Skeletal muscle cell (primary cell): ENCODE data around the gene TMEM18.
A peak's percentile ranks its signal among the peaks of the same experiment; 100 is the strongest.
"Not testable (repeated sequence)": the region's sequence is repeated elsewhere in the genome, so short reads cannot be mapped to it uniquely, and the experiment has no call there.

Experiments
- DNase-seq: peaks from one replicate; pipeline ENCODE4 v3.0.0-alpha.2; 2010; ENCODE audit warnings: low read depth
- H3K4me3 ChIP-seq: 2 replicates; pipeline ENCODE4 v1.5.1; 2011; ENCODE audit warnings: low read depth, mild to moderate bottlenecking, control low read depth, low read length, moderate library complexity

The TMEM18 gene

DNA sequence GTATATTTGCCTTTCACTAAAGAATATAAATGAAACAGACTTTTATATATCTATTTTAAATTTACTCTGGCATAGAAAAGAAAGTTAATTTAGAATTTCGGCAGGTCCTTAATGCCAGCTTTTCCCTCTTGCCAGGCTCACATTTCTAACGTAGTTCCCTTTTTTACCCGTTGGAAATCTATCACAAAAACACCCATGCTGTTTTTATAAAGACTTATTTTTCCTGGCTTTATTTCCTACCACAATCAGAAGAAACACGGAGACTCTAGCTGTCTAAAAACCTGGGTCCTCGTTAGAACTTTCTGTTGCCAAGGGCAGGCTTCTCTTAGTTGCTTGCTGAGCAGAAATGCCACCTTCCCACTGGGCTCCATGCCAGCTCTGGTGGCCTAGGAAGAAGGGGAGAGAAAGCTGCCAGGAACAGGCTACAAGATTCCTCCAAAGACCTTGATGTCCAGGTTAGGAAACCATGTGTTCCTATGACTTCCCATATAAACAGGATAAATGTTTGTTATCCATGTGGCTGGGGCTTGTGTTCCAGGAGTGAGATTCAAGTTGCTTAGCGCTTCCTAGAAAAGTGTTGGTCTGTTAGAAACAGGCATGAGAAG, 17.8 kb upstream of the TMEM18 start:
- no peak overlapping the region for H3K4me3 ChIP-seq
- no peak for DNase-seq

DNA sequence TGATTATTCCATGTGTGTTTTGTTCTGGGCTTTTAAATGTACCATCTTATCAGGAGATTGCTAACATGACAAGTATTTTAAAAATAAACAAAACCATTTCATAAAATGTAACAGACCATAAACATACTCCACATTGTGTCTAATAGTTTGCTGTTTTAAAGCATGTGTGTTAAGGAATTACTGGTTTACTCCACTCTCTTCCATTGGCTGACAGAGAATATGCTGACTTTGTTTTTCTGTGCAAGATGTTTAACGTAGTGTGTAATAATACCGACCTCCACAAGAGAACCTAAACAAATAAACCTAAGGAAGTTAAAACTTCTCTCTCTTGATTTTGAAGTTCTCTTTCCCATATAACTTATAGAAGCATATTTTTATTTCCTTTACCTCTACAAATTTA, 17.0 kb upstream of the TMEM18 start:
- H3K4me3 ChIP-seq = no peak overlapping the region
- DNase-seq = no peak

DNA sequence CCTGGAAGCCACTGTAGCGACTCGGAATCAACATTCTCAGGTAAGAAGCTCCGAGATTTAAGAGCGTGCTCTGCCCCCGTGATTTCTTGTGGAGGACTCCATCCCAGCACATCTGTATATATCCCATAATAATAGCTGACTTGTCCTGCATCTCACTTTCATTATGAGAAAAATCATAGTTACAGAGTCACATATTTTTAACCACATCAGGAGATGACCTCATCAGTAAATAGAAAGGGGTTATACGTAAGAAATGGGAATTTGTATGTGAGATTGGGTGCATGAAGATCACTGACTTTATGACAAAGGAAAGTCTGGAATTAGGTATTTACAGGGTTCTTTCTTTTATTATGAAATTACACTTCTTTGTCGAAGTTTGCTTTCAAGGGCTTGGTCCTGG, 16.4 kb upstream of the TMEM18 start:
- DNase-seq = no peak
- H3K4me3 ChIP-seq = no peak overlapping the region

- no peak for DNase-seq
- H3K4me3 ChIP-seq = no peak overlapping the region
Observed at GRCh38 chr2:692767-693166, 15.6 kb upstream of the TMEM18 start.

DNA sequence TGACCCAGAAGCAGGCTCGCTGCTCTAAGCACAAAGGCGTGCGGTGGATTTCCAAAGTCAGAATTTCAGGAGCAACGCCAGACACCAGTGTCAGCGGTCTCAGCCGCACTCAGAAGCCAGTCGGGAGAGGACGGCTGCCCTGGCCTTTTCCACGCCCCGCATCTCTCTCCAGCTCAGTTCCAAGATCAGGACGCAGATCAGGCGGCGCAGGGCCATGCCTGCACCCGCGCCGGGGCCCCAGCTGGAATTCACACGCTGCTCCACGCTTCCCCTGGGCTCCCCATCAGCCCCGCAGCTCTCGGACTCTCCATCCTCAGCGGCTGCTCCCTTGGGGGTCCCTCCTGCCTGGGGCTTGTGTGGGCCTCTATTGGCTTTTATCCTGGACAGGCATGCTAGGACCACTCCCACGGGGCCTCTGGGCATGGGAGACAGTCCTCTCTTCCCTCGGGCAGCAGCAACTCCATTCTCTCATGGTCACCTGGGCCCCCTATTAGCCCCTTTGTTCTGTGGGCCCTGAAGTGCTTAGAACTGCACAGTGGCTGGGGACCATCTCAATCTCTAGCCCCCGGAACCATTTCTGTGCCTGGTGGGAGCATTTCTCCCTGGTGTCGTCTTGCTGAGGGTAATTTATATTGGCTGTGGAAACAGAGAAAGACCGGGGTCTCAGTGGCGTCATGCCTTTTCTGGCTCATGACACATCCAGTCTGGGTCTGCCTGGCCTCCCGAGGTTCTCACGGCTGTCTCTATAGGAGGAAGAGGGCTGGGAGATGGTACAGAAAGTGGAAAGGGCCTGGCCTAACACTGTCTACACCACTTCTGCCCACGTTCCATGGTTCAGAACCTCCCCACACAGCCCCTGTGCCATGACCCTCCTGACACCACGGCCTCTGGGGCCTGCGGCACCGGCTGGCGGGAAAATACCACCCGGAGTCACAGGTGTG, 14.9 kb upstream of the TMEM18 start:
- no peak for DNase-seq

DNA sequence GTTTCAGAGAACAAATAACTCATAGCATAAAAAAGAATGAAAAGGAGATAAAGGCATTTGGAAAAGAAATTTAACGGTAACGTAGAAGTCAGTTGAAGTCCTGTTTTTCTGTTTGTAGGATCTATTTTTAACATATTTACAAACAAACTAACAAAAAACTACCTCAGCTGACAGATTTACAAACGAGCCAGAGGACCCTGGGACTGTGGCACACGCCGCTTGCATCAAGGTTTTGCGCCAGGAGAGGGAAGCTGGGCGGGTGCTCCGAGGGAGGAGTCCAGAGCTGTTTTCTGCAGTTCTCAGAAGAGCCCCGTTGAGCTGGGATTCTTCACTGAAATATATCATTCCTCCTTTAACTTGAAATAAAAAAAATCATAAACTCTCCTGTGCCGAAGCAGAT, 13.6 kb upstream of the TMEM18 start:
- DNase-seq = no peak
- no peak overlapping the region for H3K4me3 ChIP-seq

More for the DNA sequence above, 14.9 kb upstream of the TMEM18 start:
- no peak overlapping the region for H3K4me3 ChIP-seq

- H3K4me3 ChIP-seq = no peak overlapping the region
- no peak for DNase-seq
Observed at GRCh38 chr2:689877-690510, 12.8 kb upstream of the TMEM18 start.

GRCh38 chr2:689237-689636, 12.0 kb upstream of the TMEM18 start:
- no peak for DNase-seq
- H3K4me3 ChIP-seq = no peak overlapping the region

- no peak overlapping the region for H3K4me3 ChIP-seq
- no peak for DNase-seq
Observed at GRCh38 chr2:688504-689076, 11.4 kb upstream of the TMEM18 start.

DNA sequence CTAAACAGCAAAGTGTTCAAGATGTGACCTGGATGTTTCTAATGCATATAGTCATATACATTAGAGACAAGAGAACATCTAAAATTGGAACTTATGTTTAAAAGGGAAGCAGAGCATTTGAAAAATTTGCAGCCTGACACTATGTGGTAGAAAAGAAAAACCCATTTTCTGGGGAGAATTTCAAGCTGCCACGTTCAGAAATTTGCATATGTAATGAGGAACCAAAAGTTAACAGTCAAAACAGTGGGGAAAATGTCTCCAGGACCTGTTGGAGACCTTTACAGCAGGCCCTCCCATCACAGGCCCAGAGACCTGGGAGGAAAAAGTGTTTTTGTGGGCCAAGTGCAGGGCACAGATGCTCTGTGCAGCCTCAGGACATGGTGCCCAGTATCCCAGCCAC, 8.2 kb upstream of the TMEM18 start:
- H3K4me3 ChIP-seq = no peak overlapping the region
- no peak for DNase-seq

- not testable (repeated sequence) for DNase-seq, H3K4me3 ChIP-seq
Observed at GRCh38 chr2:684913-685312, 7.7 kb upstream of the TMEM18 start.

DNA sequence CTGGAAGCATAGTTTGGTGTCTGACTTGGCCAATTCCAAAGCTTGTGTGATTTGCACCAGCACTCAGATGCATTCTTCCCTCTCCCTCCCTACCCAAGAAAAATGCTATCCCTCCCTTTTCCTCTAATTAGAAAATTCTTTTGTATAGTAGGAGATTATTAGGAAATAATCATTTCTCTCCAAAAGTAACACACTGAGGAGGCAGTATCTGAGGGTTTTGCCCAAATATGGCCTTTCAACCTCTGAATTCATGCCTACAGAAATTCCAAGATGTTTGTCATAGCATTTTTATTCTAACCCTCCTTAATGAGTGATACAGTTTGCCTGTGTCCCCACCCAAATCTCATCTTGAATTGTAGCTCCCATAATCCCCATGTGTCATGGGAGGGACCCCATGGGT, 5.0 kb upstream of the TMEM18 start:
- no peak overlapping the region for H3K4me3 ChIP-seq
- no peak for DNase-seq

DNA sequence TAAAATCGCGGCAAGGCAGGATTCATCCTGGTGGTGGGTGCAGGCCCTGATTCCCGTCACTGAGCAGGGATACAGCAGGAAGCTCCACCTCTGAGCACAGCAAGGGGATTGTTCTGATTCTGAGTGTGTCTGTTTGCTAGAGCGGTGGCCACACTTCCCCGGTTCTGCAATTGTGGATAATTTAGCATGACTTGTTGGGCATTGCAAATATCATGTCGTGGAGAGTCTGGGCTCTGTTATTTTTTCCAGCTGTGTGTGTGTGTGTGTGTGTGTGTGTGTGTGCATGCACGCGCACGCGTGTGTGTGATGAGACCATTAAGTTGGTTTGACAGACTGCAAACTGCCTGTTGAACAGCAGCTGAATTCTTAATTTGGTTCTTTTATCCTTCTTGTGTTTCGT, 4.1 kb upstream of the TMEM18 start:
- no peak overlapping the region for H3K4me3 ChIP-seq
- DNase-seq = no peak

GRCh38 chr2:680496-680895, 3.3 kb upstream of the TMEM18 start:
- H3K4me3 ChIP-seq = no peak overlapping the region
- DNase-seq = no peak

DNA sequence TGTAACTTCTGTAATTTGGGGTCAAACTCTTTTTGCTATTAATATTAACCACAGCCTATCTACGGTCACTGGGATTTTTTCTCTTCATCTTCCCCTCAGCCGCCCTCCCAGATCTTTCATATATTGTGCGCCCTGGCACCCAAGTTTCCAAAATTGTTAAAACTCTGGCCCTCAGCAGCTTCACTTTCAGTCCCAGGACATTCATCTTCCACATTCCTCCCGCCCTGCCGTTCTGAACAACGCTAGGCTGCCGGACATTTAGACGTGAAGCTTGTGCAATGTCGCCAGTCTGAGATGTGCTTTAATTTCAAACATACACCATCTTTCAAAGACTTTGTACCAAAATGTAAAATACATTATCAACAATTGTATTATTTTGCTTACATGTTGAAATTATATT, 1.8 kb upstream of the TMEM18 start:
- H3K4me3 ChIP-seq = no peak overlapping the region

DNA sequence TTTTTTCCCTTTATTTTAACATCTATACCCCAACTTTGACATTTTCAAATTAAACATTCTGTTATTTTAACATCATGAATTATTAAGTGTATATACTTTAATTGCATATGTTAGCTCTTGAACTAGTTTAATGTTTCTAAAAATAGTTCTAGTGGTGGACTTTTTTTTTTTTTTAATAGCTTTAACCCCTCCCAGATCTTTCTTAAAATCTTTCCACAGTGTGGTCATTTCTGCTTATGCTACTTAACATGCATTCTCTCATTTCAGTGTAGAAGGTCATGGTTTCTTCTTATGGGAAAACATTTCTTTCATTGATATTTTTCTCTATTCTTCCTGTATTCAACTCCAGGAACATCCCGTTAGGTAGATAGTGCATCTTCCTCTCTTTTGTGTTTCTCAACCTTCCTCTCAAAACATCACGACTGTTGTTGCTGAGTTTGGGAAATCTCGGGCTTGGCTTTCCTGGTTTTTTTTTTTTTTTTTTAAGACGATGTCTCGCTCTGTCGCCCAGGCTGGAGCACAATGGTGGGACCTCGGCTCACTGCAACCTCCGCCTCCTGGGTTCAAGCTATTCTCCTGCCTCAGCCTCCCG, 849 bp upstream of the TMEM18 start:
- H3K4me3 ChIP-seq = peak overlapping the region; percentile 97
- no peak for DNase-seq

More for the DNA sequence above, 1.8 kb upstream of the TMEM18 start:
- no peak for DNase-seq

DNA sequence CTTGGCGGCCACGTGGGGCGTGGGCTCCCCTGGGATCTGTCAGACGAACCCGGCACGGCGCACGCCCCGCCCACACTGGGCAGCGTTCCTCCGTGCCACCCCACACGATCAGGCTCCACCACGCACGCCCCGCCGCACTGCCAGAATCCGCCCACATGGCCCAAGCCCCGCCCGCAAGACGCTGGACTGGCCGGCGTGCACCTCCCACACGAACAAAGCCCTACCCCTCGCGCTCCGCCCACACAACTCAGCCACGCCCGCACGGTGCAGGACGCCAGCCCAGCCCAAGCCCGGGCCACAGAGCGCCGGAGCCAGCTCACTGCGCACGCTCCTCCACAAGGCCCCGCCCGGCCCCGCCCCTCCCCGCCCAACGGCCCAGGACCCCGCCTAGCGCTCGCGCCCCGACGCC, 555 bp downstream of the TMEM18 start:
- peak overlapping the region; percentile 69 for H3K4me3 ChIP-seq
- DNase-seq = peak; percentile 97

DNA sequence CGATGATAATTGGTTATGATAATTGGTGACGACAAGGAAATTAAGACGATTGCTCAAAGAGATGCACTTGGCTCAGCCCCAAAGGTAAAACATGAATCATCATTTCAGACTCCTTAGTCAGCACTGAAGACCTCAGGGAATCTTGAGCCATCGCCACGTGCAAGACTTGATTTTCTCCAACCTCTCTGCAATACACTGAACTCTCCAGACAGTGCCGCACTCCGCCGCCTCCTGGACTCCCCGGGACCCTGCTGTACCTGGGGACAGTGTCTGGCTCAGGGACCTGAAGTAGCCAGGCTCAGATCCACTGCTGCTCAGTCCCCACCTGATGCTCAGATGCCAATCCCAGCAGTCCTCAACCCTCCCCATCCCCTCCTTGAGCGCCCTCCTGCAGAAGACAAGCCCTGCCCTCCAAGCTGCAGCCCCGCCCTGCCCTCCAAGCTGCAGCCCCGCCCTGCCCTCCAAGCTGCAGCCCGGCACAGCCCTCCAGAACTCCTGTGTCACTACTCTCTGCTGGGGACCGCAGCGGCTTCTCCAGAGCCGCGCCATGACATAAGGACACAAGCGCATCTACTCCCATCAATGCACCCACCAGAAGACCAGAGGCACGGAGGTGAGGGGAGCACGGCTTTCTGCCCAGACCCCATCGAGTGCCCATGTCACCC, 1.1 kb downstream of the TMEM18 start:
- peak; percentile 82 for DNase-seq
- peak overlapping the region; percentile 69 for H3K4me3 ChIP-seq

- DNase-seq = no peak
- H3K4me3 ChIP-seq = no peak overlapping the region
Observed at GRCh38 chr2:675460-675859, 1.7 kb downstream of the TMEM18 start.
